KMS-11 (cell line): ENCODE data around the gene TRMT112.

ENCODE experiments used
- H2AFZ ChIP-seq: fragments of 200-600 bp; sonication (generic); 2 replicates; pipeline ENCODE4 v1.6.1; 2016; ENCODE audit warnings: antibody characterized with exemption, mixed run types, low read depth
- H3K27ac ChIP-seq: fragments of 200-600 bp; sonication (generic); 2 replicates; pipeline ENCODE4 v1.6.1; 2016; ENCODE audit warnings: mild to moderate bottlenecking, mixed run types
- H3K27me3 ChIP-seq: fragments of 200-600 bp; sonication (generic); 2 replicates; pipeline ENCODE4 v1.6.1; 2017; ENCODE audit warnings: mild to moderate bottlenecking, low read depth, mixed run types, moderate library complexity; ENCODE audit not compliant: insufficient read depth
- H3K36me3 ChIP-seq: fragments of 200-600 bp; sonication (generic); 2 replicates; pipeline ENCODE4 v1.6.1; 2017; ENCODE audit warnings: mild to moderate bottlenecking, mixed run types; ENCODE audit not compliant: insufficient read depth
- H3K4me1 ChIP-seq: fragments of 200-600 bp; sonication (generic); 2 replicates; pipeline ENCODE4 v1.6.1; 2016; ENCODE audit warnings: mild to moderate bottlenecking, low read depth, mixed run types; ENCODE audit not compliant: poor library complexity, severe bottlenecking
- H3K4me2 ChIP-seq: fragments of 200-600 bp; sonication (generic); 2 replicates; pipeline ENCODE4 v1.7.0; 2016; ENCODE audit warnings: mild to moderate bottlenecking, mixed run types
- H3K4me3 ChIP-seq: fragments of 200-600 bp; sonication (generic); IDR thresholded peaks from 2 replicates; pipeline ENCODE4 v1.6.1; 2017; ENCODE audit warnings: low read depth, low read length, mixed read lengths; ENCODE audit not compliant: insufficient read depth
- H3K79me2 ChIP-seq: fragments of 200-600 bp; sonication (generic); 2 replicates; pipeline ENCODE4 v1.6.1; 2016; ENCODE audit warnings: low read depth, mixed run types; ENCODE audit not compliant: insufficient read depth
- H3K9ac ChIP-seq: fragments of 200-600 bp; sonication (generic); 2 replicates; pipeline ENCODE4 v1.6.1; 2016; ENCODE audit warnings: mild to moderate bottlenecking, mixed run types
- H4K20me1 ChIP-seq: fragments of 200-600 bp; sonication (generic); 2 replicates; pipeline ENCODE4 v1.6.1; 2016; ENCODE audit warnings: mild to moderate bottlenecking, mixed run types; ENCODE audit not compliant: insufficient read depth
- CTCF ChIP-seq: fragments of 200-600 bp; sonication (generic); conservative IDR thresholded peaks from 2 replicates; pipeline ENCODE4 v1.6.1; 2017; ENCODE audit warnings: low read depth, mild to moderate bottlenecking, antibody characterized with exemption, low read length, moderate library complexity, mixed read lengths

TRMT112 gene

DNA sequence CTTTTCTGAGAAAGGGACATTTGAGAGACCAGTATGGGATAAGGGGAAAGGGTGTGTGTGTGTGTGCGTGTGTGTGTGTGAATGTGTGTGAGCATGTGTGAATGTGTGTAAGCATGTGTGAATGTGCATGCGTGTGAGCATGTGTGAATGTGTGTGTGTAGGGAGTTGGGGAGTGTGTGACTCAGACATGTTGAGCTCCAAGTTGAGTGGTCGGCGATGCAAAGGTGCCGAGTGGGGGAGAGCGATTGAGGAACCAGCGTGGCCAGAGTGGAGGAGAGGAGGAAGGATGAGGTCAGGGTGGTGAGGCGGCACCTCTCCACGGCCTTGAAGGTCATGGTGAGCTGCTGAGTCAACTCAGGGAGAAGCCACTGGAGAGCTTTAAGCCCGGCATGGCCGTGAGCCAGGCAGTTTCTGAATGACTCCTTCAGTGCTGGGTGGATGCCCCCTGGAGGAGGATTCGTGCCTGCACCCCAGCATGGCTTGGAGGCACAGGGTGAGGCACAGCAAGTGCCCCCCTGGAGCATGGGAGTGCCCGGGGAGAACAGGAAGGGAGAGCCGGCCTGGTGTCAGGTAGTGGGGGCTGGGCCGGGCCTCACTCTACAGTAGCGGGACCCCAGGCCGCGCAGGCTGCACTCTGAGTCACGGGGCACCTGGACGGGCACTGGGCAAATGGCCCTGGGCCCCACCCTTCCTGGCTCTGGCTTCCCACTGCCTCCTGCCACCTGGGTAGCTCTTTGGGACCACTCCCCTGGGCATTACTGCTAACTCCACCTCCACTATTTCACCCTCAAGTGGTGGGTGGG, 14.4 kb upstream of the TRMT112 start:
- Histone ChIP-seq H3K4me1 (peaks cover 36% of the 10 kb centered on the region), H2AFZ (peak overlapping the region; percentile 38; the same call in 1 of the 2 replicates), H3K4me3 (no peak overlapping the region), H4K20me1 (no peaks in the 10 kb centered on the region), H3K4me2 (no peak overlapping the region; the same call in 1 of the 2 replicates), H3K79me2 (no peaks in the 10 kb centered on the region), H3K27ac (no peak overlapping the region), H3K36me3 (no peaks in the 10 kb centered on the region), H3K9ac (no peak overlapping the region), H3K27me3 (no peaks in the 10 kb centered on the region)
- TF ChIP-seq CTCF: peak; percentile 63

- peaks cover 29% of the 10 kb centered on the region for H3K4me1 ChIP-seq
- no peaks in the 10 kb centered on the region for H3K79me2 ChIP-seq
- H3K27ac ChIP-seq: no peak overlapping the region
- no peak overlapping the region for H3K4me3 ChIP-seq
- no peaks in the 10 kb centered on the region for H4K20me1 ChIP-seq
- H3K4me2 ChIP-seq: no peak overlapping the region
- H3K27me3 ChIP-seq: no peaks in the 10 kb centered on the region
- TF ChIP-seq CTCF: no peak
- no peak overlapping the region for H2AFZ ChIP-seq
- H3K9ac ChIP-seq: no peak overlapping the region
- H3K36me3 ChIP-seq: no peaks in the 10 kb centered on the region
These were observed 13.5 kb upstream of the TRMT112 start for GRCh38 chr11:64330888-64331287.

- Histone ChIP-seq H3K4me1 (peaks cover 12% of the 10 kb centered on the region), H3K9ac (no peak overlapping the region), H3K79me2 (no peaks in the 10 kb centered on the region), H3K36me3 (no peaks in the 10 kb centered on the region), H4K20me1 (no peaks in the 10 kb centered on the region), H3K4me3 (no peak overlapping the region), H3K27ac (no peak overlapping the region), H2AFZ (no peak overlapping the region), H3K4me2 (no peak overlapping the region), H3K27me3 (no peaks in the 10 kb centered on the region)
- TF ChIP-seq CTCF: no peak
These were observed 10.6 kb upstream of the TRMT112 start for GRCh38 chr11:64327993-64328392.

GRCh38 chr11:64327375-64327774, 10.0 kb upstream of the TRMT112 start:
- no peak overlapping the region for H3K27ac ChIP-seq
- H3K9ac ChIP-seq: no peak overlapping the region

More at GRCh38 chr11:64327375-64327774, 10.0 kb upstream of the TRMT112 start:
- Histone ChIP-seq H3K4me2 (no peak overlapping the region), H3K27me3 (no peaks in the 10 kb centered on the region), H3K4me3 (no peak overlapping the region), H2AFZ (no peak overlapping the region), H3K4me1 (peaks cover 12% of the 10 kb centered on the region), H3K79me2 (no peaks in the 10 kb centered on the region), H4K20me1 (no peaks in the 10 kb centered on the region), H3K36me3 (no peaks in the 10 kb centered on the region)
- no peak for TF ChIP-seq CTCF
